ENCODE measurements around the gene SLC9A1. TPM values are rescaled to one million over a fixed set of nuclear protein-coding genes. Genes with fewer than 3 reads are reported as not detected.

SLC9A1 gene
- polyA plus RNA-seq, 1 donor (not counting 4 experiments of a cell fraction or from before 2014, with no cell fraction given): 12.4 TPM

DNA sequence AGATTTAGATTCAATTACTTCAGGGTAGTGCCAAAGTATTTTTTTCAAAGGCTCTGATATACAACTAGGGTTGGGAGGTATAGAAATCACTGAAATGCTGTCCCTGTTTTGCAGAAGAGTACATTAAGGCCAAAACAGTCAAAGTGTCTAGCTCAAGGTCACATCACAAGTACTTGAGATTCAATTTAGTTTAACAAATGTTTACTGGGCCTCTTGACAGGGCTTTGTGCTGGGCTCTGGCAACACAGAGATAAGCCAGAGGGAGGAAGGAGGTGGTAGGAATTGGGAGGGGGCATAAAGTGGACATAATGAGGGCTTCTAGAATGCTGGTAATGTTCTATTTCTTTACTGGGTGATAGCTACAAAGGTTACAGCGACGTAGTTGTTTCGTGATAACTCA lies 2.3 kb upstream of the SLC9A1 start:
- no peak overlapping the region for H3K27ac ChIP-seq (ENCODE audit: control insufficient read depth, insufficient read depth, low read length)
- H3K9me1 ChIP-seq (ENCODE audit: control insufficient read depth, extremely low read depth, insufficient read depth, low read length): peaks cover 2% of the 10 kb centered on the region
- peaks cover 26% of the 10 kb centered on the region for H3K79me2 ChIP-seq (ENCODE audit: control insufficient read depth, insufficient read depth, low read length)
- H3K4me3 ChIP-seq (ENCODE audit: control insufficient read depth in 2 of 3, extremely low read depth in 1 of 3, insufficient read depth in 2 of 3, low read depth in 1 of 3, low read length in 3 of 3): no peak overlapping the region
- H3K4me1 ChIP-seq (ENCODE audit: control insufficient read depth, extremely low read depth, insufficient read depth, low read length): peaks cover 29% of the 10 kb centered on the region
- no peak overlapping the region for H3K9ac ChIP-seq (ENCODE audit: control insufficient read depth, extremely low read depth, insufficient read depth, low read length)
- no peaks in the 10 kb centered on the region for H3K27me3 ChIP-seq (ENCODE audit: control insufficient read depth, extremely low read depth, insufficient read depth, low read length)
- H3K9me3 ChIP-seq (ENCODE audit: control insufficient read depth, low read depth, low read length): no peaks in the 10 kb centered on the region
- H4K20me1 ChIP-seq (ENCODE audit: control insufficient read depth, extremely low read depth, insufficient read depth, low read length): peaks cover 3% of the 10 kb centered on the region
- no peak for DNase-seq (ENCODE audit: low read depth, low spot score)
- dilution Hi-C loops (cut with MboI; ENCODE audit: extremely low pct_ligation_motif_present, low sequenced_read_pairs): no loop called here
- no peaks in the 10 kb centered on the region for H3K36me3 ChIP-seq (ENCODE audit: control insufficient read depth in 2 of 2, extremely low read depth in 1 of 2, insufficient read depth in 2 of 2, low read length in 2 of 2)
- FAIRE-seq: no peak
- no peak for TF ChIP-seq EZH2 (IDR thresholded peaks at IDR 0.05; ENCODE audit: low read length)
- TF ChIP-seq, protein P1, sequence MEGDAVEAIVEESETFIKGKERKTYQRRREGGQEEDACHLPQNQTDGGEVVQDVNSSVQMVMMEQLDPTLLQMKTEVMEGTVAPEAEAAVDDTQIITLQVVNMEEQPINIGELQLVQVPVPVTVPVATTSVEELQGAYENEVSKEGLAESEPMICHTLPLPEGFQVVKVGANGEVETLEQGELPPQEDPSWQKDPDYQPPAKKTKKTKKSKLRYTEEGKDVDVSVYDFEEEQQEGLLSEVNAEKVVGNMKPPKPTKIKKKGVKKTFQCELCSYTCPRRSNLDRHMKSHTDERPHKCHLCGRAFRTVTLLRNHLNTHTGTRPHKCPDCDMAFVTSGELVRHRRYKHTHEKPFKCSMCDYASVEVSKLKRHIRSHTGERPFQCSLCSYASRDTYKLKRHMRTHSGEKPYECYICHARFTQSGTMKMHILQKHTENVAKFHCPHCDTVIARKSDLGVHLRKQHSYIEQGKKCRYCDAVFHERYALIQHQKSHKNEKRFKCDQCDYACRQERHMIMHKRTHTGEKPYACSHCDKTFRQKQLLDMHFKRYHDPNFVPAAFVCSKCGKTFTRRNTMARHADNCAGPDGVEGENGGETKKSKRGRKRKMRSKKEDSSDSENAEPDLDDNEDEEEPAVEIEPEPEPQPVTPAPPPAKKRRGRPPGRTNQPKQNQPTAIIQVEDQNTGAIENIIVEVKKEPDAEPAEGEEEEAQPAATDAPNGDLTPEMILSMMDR (optimal IDR thresholded peaks at IDR 0.05 in 1 of 3, IDR thresholded peaks at IDR 0.05 in 1 of 3, conservative IDR thresholded peaks at IDR 0.05 in 1 of 3; ENCODE audit: extremely low read depth in 1 of 3, insufficient read depth in 2 of 3, low read length in 3 of 3): no peak
- no peak overlapping the region for H3K4me2 ChIP-seq (ENCODE audit: control insufficient read depth, extremely low read depth, insufficient read depth, low read depth, low read length)
- no peak overlapping the region for H2AFZ ChIP-seq (ENCODE audit: control insufficient read depth, low read length)

DNA sequence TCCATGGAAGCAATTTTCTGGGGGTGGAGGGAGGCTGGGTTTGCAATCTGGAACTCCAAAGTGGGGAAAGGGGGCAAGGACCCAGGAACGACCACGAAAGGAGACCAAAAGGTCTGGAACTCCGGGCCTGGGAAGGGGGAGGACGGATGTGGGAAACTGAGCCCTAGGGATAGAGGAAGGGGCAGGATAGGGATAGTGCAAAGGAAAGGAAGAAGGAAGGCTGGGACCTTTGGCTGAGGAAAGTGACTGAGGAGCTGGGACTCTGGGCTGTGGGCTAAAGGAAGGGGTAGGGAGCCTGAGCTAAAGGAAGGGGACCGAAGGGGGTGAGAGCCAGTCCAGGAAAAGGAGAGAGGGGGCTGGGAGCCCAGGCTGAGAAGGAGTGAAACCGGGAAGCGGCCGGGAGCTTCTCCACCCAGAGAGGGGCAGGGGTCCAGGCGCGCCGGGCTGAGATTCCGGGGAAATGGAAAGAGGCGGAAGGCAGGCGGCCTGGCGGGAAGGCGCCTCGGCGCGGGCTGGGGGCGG lies 395 bp downstream of the SLC9A1 start:
- Histone ChIP-seq H3K9me1 (ENCODE audit: control insufficient read depth, extremely low read depth, insufficient read depth, low read length) (peaks cover 9% of the 10 kb centered on the region), H3K9ac (ENCODE audit: control insufficient read depth, extremely low read depth, insufficient read depth, low read length) (peak overlapping the region; percentile 91), H3K36me3 (ENCODE audit: control insufficient read depth in 2 of 2, extremely low read depth in 1 of 2, insufficient read depth in 2 of 2, low read length in 2 of 2) (peaks cover 3 to 13% of the 10 kb centered on the region in 2 experiments), H3K4me2 (ENCODE audit: control insufficient read depth, extremely low read depth, insufficient read depth, low read depth, low read length) (peak overlapping the region; percentile 99), H3K9me3 (ENCODE audit: control insufficient read depth, low read depth, low read length) (no peaks in the 10 kb centered on the region), H4K20me1 (ENCODE audit: control insufficient read depth, extremely low read depth, insufficient read depth, low read length) (peaks cover 4% of the 10 kb centered on the region), H2AFZ (ENCODE audit: control insufficient read depth, low read length) (no peak overlapping the region), H3K27ac (ENCODE audit: control insufficient read depth, insufficient read depth, low read length) (peak overlapping the region; percentile 96), H3K4me3 (ENCODE audit: control insufficient read depth in 2 of 3, extremely low read depth in 1 of 3, insufficient read depth in 2 of 3, low read depth in 1 of 3, low read length in 3 of 3) (peak overlapping the region; percentile 63 to 94 (median 65)), H3K4me1 (ENCODE audit: control insufficient read depth, extremely low read depth, insufficient read depth, low read length) (peaks cover 30% of the 10 kb centered on the region), H3K79me2 (ENCODE audit: control insufficient read depth, insufficient read depth, low read length) (peaks cover 51% of the 10 kb centered on the region), H3K27me3 (ENCODE audit: control insufficient read depth, extremely low read depth, insufficient read depth, low read length) (no peaks in the 10 kb centered on the region)
- dilution Hi-C loops (cut with MboI; ENCODE audit: extremely low pct_ligation_motif_present, low sequenced_read_pairs): no loop called here
- FAIRE-seq: no peak
- no peak for DNase-seq (ENCODE audit: low read depth, low spot score)
- TF ChIP-seq, protein P1 (optimal IDR thresholded peaks at IDR 0.05 in 1 of 3, IDR thresholded peaks at IDR 0.05 in 1 of 3, conservative IDR thresholded peaks at IDR 0.05 in 1 of 3; ENCODE audit: extremely low read depth in 1 of 3, insufficient read depth in 2 of 3, low read length in 3 of 3): no peak
- TF ChIP-seq EZH2 (IDR thresholded peaks at IDR 0.05; ENCODE audit: low read length): no peak

Measured in keratinocyte (primary cell).